Hematopoietic multipotent progenitor cell treated with erythropoietin and hydrocortisone succinate and interleukin-3 and kit ligand, for 15 days (in vitro differentiated cells): ENCODE data around the gene BAHCC1.
A peak's percentile ranks its signal among the peaks of the same experiment; 100 is the strongest.

Experiments used
- DNase-seq: peaks from one replicate; pipeline ENCODE4 v3.0.0-alpha.2; 2015; ENCODE audit warnings: low spot score

The BAHCC1 gene

DNA sequence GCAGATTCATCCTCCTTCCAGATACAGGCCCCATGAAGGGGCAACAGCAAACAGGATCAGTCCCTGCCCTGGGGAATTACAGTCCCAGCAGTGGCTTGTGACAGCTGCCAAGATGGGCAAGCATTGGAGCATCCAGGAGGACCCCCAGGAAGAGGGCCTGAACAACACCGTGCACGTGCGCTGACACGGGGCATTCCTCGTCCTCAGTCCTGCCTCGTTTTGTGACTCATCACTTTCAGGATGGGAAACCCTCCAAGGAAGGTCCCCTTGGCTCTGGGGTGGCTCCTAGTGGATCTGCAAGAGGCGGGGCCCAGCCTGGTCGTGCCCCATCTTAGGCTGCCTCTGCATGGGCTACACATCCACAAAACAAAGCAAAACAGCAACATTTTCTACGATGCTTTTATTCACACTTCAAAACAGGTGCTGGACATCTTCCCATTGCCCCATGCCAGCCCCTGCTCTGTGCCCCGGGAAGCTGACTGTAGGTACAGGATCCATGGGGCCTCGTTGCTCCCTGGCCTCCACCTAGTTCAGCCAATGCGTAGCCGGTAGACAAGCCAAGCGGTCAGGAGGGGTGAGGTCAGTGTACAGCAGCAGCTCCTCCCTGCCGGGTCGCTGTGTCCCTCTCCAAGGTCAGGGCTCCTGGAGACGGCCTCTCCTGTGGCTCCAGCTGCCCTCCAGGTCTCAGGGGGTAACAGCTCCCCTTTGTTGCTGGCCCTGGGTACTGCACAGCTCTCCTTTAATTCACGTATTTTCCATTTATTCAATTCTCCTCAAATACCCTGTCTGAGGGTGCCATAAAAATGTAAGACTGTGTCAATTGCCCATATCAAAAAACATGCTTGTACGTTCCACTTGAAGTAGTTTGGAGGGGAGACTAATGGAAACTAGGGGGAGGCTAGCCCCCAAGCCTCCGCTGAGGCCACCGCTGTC lies 85.1 kb downstream of the BAHCC1 start:
- DNase-seq, result no peak

DNA sequence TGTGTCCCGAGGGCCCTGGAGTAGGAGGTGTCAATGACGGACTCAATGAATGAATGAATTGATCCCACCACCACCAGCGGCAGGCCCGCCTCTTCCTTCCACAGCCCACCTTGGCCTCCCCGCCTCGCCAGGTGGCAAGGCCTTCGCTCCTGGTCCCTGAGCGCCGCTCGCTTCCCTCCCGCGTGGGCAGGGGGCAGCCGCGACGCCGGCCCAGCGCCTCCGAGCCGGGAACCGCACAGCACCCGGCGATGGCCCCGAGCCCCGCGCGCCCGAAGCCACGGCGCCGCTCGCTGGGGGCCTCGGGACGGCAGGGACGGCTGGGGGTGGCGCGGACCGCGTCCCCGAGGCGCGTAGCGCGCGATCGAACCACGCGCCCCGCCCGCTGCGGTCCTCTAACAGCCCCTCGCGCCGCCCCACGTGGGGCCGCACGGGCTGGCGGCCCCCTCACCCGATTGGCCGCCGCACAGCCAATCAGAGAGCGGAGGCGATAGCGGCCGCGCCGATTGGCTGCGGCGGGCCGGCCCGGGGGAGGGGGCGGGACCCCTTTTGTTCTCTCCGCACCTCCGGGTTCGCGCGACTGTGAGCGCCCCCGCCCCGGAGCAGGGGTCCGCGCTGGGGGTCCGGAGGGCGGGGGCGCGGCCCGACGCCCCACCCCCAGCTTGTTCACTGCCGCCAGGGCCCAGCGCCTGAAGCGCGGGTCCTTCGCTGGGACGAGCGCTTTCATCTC lies 86.0 kb downstream of the BAHCC1 start:
- DNase-seq, result no peak

DNA sequence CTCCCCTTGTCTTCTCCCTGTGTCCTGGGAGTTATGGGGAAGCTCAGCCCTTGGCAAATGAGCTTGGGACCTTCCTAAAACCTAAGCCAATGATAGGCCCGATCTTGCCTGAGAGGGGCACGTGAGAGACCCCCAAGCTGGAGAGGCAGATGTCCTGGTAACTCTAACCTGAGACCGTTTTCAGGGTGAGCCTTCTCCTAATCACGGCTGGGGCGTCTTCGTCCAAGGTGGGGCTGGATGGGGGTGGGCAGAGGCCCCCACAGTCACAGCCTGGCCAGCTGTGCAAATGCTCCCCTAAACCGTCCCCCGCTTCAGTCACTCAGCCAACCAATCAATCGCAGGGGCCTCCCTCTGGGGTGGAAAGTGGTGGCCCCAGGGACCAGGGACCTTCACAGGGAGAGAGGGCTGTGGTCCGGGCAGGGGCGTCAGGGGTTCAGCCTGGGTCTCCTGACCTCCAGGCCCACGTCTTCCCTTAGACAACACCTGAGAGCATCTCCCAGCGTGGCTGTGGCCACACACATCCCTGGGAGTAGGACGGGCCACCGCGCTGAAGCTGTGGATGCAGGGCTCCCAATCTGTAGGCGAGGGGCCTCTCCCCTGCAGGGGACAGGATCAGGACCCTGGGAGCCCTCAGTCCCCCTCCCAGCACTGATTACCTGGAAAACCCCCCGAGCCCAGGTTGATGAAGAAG lies 86.7 kb downstream of the BAHCC1 start:
- no peak for DNase-seq

DNA sequence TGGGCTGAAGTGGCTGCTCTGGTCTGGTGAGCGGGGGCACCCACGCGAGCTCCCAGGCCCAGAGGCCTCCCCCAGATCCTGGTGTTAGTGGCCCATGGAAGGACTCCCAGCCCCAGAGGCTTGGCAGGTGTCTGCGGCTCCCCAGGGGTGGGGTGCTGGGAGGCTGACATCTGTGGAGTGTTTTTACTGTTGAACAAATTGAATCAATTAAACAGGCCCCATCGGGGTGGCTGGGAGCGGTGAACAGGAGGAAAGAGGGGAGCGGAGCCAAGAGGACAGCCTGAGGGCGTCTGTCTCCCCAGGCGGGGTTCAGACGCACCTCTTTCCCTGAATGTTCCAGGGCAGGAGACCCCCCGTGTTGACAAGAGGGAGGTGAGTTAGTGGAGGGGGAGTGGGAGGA lies 87.4 kb downstream of the BAHCC1 start:
- no peak for DNase-seq

DNA sequence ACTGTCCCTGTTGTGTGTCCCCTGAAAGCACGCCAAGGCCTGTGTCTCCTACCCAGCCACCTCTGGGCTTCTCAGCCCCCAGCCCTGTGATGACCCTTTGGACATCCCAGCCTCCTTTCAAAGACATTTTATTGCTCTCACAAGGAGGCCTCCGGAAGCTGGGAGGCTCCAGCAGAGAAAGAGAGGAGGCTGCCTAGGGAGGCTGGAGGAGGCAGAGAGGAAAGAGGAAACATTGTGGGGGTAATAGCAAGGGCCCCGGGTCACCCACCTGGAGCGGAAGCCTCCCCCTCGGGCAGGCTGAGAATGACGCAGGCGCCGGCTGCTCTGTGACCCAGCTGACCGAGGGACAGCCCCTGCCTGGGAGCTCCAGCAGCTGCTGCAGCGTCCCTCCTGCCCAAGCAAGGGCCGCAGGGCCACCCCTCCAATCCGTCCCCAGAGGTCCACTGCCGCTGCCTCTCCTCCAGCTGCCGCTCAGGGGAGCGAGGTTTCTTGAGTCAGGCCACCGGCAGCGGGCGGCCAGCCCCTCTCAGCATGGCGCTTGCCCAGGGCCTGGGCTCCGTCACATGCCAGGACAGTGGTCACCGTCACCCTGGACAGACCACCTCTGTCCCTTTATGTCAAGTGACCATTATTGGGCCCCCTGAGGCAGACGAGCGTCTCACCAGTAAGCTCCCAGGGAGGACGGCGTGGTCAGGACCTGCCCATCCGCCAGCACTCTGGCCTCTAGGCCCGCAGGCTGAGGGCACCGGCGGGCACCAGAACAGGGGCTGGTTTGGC lies 88.0 kb downstream of the BAHCC1 start:
- no peak for DNase-seq

DNA sequence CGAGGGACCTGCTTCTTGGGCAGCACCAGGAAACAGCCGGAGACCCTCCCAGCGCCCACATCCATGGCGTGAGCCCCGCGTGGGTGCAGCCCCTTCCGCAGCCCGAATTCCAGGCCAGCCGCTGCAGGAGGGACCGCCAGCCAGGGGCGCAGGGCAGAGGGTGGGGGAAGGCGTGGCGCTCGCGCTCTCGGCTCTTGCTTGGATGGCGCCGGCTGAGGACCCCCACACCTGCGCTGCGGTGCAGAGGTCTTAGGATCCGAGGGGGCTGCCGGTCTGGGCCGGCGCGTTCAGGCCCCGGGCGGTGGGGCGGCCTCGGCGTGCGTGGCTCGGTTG lies 88.6 kb downstream of the BAHCC1 start:
- no peak for DNase-seq

DNA sequence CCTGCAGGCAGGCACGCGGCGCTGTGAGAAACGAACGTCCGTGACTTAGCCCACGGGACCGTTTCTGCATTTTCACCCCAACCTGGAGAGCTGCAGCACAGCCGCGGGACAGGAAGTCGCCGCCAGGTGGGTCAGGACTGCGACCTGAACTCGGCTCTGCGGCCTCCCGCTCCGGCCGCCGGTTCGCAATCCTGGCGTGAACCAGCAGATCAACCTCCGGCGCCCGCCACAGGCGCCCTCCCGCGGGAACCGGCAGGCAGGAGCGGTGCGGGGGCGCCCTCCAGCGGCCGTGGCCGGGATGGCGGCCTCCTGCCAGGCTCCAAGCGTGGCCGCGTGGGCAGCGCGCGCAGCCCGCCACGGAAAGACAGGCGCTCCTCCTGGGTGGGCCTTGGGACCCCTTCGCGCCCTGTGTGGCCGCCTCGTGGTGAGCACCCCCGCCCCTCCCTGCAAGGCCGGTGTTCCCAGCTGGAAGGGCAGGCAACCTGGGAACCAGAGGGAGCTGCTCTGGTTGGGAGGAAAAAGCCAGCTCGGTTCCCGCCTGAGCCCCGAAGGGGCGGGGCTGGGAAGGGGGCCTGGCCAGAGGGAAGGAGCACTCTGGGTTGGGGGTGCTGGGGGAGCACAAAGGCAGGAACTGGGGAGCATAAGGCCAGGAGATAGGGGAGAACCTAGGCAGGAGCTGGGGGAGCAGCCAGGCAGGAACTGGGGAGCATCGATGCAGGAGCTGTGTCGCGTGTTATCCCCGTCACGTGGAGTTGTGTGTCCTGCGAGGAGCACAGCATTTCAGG lies 89.1 kb downstream of the BAHCC1 start:
- DNase-seq, result peak; percentile 63

DNA sequence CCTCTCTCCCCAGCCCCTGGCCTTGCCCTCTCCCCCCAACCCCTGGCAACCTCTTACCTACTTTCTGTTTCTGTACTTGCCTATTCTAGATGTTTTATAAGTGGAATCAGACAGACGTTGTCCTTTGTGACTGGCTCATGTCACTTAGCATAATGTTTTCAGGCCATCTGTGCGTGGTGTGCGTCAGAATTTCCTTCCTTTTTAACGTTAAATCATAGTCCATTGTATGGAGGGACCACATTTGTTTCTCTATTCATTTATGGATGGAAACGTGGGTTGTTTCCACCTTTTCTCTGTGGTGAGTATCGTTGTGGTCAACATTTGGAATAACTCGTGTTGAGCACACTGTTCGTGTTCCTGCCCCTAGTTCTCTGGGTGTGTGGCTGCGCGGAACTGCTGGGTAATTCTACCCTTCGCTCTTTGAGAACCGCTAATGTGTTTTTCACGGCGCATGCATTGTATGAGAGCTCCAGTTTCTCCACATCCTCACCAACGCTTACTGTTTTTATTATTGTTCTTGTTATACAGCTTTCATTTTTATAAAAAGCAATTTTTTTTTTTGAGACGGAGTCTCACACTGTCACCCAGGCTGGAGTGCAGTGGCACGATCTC lies 91.0 kb downstream of the BAHCC1 start:
- no peak for DNase-seq

DNA sequence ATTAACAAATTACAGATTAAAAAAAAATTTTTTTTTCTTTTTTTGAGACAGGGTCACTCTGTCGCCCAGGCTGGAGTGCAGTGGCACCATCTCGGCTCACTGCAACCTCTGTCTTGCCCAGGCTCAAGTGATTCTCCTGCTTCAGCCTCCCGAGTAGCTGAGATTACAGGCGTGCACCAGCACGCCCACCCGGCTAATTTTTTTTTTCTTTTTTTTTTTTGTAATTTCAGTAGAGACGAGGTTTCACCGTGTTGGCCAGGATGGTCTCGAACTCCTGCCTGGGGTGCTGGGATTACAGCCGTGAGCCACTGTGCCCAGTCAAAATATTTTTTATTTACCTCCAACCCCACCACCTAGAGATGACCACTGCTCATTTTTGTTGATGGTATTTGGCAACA lies 91.8 kb downstream of the BAHCC1 start:
- DNase-seq, result no peak

DNA sequence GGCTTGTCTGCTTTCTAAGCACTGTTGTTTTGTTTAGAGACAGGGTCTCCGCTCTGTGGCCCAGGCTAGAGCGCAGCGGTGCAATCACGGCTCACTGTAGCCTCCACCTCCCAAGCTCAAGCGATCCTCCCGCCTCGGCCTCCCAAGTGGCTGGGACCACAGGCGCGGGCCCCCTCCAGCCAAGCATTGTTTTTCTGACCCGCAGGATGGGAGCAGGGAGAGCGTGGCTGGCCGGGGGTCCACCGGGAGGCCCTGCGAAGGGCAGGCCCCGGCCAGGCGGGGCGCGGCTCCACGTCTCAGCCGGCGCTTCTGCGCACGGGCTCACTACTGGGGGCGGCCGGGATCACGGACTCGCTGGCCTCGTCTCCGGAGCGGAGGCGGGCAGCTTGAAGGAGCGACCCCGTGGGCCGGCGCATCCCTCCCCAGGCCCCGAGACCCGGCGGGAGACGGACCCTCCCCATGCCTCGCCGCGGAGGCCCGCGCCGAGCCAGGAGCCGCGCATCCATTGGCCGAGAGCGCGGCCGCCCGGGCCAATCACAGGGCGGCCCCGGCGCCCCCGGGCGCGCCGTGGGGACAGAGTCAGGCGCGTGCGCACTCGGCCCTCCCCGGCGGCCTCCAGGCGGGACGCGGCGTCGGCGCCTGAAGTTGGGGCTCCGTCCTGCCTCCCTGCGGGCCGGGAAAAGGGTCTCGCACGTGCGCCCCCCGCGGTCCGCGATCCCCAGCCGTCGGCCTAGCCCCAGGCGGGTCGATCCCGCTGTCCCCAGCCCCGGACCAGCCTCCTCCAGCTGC lies 92.4 kb downstream of the BAHCC1 start:
- DNase-seq, result peak; percentile 61

DNA sequence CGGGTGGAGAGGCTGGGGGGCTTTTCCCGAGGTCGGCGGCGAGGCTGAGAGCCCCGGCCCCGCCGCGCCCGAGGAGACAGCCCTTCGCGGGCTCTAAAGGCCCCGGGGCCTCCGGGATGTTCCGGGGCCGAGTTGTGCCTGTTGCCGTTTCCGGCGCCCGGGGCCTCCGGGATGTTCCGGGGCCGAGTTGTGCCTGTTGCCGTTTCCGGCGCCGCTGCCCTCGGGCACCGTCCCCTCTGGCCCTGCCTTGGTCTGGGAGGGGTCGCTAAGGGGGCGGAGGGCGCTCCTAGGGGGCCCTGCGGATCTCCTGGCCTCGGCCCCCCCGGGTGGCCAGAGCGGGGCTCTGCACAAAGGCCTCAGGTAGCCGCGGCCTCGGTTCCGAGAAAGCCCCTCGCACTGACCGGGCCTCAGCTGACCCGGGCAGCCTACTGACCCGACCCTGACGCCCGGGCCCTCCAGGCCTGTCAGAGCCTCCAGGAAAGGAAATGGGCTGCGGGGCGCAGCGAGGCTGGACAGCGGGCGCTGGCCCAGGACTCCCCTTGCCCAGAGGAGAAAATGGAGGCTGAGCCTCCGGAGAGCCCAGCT lies 93.1 kb downstream of the BAHCC1 start:
- no peak for DNase-seq

DNA sequence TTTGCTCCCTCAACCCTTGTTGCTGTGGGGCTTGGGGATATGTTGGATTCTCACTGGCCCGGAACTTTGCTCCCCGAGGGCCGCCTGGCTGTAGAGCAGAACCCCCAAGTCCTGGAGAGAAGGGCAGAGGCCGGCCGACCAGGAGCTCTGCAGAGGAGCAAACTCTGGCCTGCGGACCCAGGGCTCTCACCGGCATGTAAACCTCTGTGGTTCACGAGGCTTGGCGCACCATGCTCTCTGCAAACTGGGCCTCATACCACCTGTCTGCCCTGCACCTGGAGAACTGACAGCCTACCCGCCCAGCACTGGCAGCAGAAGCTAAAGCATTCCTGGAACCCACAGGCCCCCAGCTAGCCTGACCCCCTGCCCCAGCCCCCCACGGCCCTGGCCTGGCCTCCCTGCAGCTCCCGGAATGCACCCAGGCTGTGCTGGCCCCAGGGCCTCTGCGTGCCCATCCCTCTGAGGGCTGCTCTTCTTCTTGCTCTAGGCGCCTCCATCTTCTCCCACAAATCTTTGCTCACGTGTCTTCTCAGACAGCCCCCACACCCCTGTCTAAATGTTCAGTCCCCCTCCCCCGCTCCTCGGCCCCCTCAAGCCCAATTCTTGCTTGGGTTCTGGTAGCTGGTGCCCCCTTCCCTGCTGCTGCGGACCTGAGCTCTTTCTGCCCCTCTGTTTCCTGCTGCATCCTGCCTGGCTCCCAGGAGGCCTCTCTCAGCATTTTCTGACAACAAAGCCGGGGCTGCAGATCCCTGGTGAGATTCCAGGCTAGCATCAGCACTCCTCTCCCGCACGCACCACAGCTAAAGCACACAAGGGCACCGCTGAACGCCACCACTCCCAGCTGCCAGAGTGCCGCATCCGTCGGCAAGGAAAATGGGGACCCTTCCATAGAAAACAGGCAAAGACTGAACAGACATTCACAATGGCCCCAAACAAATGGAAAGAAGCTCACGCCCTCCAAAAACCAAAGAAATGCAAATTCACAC lies 94.0 kb downstream of the BAHCC1 start:
- DNase-seq, result no peak

DNA sequence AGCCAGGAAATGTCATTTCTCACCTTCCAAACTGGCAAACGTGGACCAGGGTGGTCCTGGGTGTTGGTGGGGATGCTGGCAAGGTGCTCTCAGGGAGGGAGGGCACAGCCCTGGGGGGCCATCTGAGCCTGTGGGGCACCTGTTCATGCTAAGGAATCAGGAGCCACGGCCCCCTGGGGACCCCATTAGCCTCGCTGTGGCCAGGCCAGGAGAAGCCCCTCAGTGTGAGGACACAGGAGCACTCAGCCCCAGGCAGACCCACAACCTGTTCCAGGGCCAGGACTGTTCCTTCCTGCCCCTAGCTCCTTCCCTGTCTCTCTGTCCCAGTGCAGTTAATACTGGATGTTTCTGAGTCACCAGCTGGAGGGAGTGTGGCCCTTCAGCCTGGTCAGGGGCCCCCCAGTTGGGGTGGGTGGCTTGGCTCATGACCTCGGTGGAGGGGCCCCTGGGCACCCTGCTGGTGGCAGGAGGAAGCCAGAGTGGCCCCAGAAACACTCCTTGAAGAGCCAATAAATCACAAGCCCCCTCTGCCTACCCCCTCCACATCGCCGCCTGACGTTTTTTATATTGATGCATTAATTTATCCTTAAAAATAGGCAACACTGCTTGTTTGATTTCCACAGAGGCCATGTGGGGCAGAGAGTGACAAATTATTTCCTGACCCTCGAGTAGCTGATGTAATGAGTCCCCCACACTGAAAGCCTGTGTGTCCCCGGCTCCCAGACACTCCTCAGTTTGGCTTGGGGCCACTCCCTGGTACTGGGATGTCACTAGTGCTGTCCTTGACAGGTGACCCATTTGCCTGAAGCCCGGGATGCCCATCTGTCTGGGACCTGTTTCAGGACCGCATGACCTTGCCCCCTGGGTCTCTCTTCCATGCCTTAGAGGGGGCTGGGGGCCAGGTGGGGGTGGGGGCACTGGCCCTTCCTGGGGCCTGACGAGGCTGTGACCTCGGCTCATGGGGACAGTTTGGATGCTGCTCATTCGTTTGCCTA lies 95.0 kb downstream of the BAHCC1 start:
- no peak for DNase-seq

DNA sequence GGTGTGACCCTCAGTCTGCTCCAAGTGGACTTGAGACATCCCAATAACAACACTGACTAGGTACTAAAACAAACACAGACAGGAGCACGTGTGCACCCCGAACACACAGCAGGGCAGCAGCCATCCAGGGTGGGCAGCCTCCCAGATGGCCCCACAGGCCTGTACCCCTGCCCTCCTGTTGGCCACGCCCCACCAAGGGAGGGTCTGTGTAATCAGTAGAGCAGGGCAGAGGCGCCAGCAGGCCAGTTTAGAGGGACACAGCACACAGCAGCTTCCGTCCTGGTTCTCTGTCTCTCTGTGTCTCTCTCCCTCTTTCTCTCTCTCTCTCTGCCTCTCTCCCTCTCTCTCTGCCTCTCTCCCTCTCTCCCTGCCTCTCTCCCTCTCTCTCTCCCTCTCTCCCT lies 95.9 kb downstream of the BAHCC1 start:
- no peak for DNase-seq

DNA sequence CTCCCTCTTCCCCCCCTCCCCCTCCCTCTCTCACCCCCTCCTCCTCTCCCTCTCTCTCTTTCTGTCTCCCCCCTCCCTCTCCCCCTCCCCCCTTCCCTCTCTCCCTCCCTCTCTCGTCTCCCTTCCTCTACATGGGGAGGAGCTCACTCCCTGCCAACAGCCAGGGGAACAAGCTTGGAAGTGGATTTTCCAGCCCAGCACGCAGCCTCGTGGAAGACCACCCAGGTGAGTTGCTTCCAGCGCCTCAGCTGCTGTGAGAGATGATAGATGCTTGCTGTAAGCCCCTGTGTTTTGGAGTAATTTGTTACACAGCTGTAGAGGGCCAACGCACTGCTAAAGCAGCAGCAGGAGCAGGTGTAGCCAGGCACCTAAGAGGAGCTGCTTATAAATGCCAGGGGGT lies 96.5 kb downstream of the BAHCC1 start:
- no peak for DNase-seq

DNA sequence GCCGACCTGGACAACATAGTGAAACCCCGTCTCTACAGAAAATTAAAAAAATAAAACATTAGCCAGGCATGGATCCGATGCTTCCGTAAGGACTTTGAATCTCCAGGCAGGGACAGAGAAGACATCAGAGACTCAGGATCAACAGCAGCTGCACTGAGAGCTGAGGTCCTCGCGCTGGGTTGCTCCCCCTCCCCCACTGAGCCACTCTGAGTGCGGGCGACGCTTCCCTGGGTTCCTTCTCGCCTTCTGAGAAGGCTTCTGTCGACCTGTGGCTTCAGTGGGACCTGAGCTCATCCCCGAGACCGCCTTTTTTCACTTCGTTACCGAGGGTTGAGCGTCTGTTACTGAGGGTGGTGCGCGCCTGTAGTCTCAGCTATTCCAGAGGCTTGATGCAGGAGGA lies 96.9 kb downstream of the BAHCC1 start:
- no peak for DNase-seq

DNA sequence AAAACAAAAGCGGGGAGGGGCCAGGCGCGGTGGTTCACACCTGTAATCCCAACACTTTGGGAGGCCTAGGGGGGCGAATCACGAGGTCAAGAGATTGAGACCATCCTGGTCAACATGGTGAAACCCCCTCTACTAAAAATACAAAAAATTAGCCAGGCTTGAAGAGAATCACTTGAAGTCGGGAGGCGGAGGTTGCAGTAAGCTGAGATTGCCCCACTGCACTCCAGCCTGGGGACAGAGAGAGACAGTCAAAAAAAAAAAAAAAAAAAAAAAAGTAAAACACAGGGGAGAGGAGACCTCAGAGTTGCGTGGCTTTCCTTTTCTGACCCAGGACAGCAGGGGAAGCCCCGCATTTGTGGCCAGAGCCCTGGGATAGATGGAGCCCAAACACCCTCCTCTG lies 97.4 kb downstream of the BAHCC1 start:
- no peak for DNase-seq
